Measurements from ENCODE around the gene CSF1R.

DNA sequence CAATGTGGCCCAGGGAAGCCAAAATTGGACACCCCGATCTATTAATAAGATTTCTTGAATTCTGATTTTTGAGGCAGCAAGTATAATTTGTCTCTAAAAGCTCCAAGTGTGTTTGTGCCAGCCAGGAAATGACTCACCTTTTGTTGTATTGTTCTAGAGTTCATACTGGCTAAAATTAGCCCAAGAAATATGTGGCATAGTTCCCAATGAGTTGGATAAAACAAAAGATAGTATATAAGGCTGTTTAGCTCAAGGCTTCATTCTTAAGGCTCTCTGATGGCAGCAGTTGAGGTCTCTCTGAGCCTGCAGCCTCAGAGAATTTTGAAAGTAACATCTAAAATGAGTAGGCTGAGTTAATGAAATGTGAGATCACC, 64.2 kb downstream of the CSF1R start:
- TF ChIP-seq CTCF (conservative IDR thresholded peaks at IDR 0.05) = no peak
- no peak for TF ChIP-seq ZFX (IDR thresholded peaks at IDR 0.05)

Measured in C4-2B (cell line).